Activated CD4-positive, CD25-positive, alpha-beta regulatory T cell treated with anti-CD3 and anti-CD28 coated beads, Interleukin-2, amount 50 U/mL, for 16 hours (primary cell): ENCODE data around the gene GNAS.
"Not testable (repeated sequence)": the region's sequence is repeated elsewhere in the genome, so short reads cannot be mapped to it uniquely, and the experiment has no call there.

Source experiments
- DNase-seq: peaks from one replicate; pipeline ENCODE4 v3.0.0-alpha.2; 2020; ENCODE audit warnings: low read depth, low spot score

Gene GNAS

DNA sequence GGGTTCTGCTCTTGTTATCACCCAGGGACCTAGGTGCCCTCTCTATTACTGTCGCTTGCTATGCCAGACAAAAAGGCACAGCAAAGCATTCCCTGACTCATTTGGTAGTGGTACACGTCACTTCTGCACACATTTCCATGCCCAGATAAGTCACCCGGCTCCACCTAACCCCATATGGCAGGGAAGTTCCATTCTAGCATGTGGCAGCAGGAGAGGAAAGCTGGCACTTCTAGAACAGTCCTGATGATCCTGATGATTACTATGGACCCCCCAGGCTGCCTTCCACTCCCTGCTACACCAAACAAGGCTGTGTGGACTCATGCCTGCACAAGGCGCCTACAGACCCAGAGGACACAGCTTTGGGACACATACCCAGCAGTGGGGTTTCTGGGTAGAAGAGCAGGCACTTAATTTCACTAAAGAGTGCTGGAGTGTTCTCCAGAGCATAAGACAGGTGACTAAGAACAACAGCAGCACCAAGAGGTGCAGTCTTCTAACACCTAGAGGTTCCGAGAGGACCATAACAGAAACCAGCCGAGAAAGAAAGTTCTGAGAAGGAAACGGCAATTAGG lies 75.1 kb downstream of the GNAS start:
- no peak for DNase-seq

DNA sequence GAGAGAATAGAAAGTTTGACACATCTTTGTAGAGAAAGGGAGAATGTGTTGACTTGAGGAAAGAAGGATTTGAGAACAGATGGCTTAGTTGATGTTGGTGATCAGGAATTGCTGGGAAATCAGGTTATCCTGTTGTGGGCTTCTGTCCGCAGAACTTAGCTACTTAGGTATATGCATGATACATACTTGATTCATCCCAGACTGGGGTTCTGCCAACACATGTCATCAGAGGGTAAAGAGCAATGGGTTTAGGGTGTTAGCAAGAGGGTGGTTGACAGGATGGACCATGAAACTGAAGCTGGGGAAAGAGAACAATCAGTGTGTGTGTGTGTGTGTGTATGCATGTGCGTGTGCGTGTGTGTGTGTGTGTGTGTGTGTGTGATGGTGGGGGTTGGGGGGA lies 78.0 kb downstream of the GNAS start:
- DNase-seq: no peak

DNA sequence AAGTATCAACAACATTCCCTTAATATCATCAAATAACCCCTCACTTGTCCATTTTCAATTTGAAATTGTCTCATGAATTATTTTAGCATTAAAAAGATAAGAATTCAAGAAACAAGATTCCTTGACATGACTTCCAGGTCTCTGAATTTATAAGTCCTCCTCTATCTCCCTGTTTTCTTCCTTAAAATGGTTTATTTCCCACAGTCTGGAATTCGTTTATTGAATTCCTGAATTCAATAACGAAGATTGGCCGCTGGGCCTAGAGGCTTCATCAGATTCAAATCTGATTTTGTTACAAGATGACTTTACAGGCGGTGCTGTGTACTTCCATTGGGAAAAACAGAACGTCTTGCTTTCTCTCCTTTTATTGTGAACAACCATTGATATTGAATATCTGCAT lies 79.7 kb downstream of the GNAS start:
- DNase-seq: no peak

- DNase-seq: no peak
Measured at GRCh38 chr20:58938078-58938477, 85.6 kb downstream of the GNAS start.

DNA sequence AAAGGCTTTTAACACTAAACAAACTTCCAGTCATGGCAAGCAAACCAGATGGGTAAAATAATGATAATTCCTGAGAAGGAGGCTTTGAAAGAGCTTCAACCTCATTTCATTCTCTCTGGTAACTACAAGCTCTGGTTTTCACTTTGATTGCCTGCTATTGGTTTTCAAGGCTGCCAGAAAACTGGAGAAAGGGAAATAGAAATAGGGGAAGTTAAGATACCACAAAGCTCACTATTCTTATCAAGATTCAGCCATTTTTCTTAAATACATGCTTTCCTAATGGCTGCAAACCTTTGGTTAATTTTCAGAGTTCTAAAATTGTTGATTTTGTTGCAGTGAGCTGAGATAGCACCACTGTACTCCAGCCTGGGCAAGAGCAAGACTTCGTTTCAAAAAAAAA lies 86.0 kb downstream of the GNAS start:
- no peak for DNase-seq

- no peak for DNase-seq
Measured at GRCh38 chr20:58941471-58941870, 89.0 kb downstream of the GNAS start.

- DNase-seq: no peak
Measured at GRCh38 chr20:58942549-58942948, 90.0 kb downstream of the GNAS start.

DNA sequence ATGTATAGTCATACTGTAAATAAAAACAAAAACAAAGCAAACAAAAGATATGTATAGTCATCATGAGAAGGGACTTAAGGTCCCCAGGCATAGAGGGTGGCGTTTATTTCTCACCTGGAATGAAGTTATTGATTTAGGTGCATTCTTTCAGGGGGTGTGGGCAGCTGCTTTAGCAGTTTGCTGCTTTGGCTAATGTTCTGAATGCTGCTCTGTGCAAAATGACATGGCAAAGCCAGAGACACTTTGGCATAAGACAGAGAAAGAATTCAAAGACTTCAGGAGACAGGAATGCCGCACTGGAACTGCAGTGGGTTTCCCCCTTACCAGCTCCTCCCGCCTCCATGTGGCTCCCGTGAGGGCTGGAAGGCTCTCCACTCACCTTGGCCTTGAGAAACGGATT lies 92.1 kb downstream of the GNAS start:
- no peak for DNase-seq

DNA sequence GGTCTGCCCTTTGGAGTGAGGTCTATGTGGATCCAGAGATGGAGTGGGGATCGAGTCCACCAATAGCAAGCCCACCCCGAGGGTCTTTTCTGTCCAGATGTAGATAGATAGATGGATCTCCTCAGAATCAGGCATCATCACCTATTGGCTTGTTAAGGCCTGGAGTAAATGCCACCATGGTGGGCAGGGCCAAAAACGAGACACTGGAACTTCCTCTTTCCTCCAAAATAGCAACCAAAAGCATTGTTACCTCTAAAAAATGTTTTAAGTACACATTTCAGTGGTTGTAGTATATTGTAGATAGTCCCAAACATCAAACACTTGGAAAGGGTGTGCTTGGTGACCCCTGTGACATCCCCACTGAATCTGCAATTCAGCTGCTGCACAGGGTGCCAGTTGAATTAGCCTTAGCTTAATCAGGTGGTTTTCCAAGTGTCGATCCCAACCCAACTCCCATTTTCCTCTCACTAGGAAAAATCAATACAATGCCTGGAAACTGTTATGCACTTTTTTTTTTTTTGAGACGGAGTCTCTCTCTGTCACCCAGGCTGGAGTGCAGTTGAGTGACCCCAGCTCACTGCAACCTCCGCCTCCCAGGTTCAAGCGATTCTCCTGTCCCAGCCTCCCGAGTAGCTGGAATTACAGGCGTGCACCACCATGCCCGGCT lies 93.6 kb downstream of the GNAS start:
- DNase-seq: no peak

DNA sequence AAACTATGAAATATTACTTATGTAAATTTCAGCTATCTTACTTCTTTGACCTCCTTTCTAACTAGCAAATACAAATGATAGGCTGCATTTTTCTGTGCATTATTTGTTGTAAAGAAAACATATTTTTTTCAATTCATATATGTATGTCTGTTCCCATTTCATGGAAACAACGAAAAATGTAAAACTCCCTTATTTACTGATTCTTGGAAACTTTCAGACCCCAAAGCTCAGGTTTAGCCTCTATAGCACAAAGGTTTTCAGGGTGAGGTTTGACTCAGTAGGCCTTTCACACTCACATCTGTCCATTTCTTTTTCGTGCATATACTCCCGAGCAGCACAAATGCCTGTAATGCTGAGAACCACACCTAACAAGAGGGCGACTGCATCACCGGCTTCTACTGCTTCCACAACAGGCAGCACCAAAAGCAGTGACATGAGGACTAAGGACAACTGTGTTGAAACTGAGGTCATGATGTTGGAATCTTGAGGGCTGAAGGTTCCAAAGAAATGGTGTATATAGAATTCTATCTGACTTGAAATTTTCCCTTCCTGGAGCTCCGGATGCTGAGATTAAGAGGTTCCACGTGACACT lies 95.4 kb downstream of the GNAS start:
- not testable (repeated sequence) for DNase-seq

GRCh38 chr20:58950603-58951002 lies 98.1 kb downstream of the GNAS start:
- DNase-seq: no peak

DNA sequence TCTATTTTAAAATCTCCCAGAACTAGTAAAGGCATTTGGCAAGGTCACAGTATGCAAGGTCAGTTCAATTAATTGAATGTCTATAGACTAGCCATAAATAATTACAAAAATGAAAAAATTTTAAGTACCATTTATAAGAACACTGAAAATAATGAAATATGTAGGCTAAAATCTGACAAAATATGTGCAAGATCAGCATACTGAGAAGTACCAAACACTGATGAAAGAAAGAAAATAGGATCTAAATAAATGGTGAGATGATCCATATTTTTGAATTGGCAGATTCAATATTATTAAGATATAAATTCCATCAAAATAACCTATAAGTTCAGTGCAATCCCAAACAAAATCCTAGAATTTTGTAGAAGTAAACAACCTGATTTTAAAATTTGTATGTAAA lies 100.5 kb downstream of the GNAS start:
- no peak for DNase-seq

DNA sequence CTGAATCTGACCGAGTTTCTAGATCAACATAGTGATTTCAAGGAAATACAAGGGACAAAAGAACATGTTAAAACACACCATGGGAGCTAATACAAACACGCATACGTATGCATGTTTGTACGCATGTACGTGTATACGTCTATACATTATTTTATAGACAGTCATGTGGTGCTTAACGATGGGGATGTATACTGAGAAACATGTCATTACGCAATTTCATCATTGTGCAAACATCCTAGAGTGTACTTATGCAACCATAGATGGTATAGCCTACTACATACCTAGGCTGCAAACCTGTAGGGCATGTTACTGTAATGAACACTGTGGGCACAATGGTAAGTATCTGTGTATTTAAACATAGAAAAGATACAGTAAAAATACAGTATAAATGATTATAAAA lies 103.6 kb downstream of the GNAS start:
- no peak for DNase-seq

DNA sequence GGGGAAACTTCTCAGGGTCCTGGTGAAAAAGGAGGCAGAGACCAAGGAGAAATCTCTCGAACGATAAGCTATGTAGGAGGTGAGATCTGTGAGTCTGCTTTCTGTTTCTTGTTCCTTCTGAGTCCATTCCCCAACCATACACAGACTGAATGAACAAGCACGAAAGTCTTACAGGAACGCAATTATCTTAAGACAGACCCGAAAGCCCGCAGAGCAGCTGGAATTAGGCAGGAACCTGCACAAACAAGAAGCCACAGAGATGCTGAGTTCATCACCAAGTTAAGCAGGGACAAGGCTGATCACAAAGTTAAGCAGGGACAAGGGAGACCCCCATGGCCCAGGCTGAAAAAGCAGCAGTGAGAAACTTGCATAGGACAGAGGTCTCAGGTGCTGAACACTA lies 107.1 kb downstream of the GNAS start:
- DNase-seq: no peak
